Kidney (tissue), 14 donors: ENCODE results near the gene FAAP20. TPM values are rescaled to one million over a fixed set of nuclear protein-coding genes. Genes with fewer than 3 reads are reported as not detected.

Experiments used
- DNase-seq, 5 donors: peaks; one replicate each; pipeline ENCODE4 v3.0.0-alpha.2; 2013 to 2020
- FAIRE-seq: peaks from 2 replicates; lab custom pipeline; 2012; peaks lifted over from hg19 to GRCh38; lab: Jason Lieb, UNC
- H3K27ac ChIP-seq, 2 donors: one replicate each; pipeline ENCODE4 v1.7.0; 2013; ENCODE audit warnings: low read depth in 2 of 2, low read length in 2 of 2, inconsistent platforms in 1 of 2
- H3K27me3 ChIP-seq: one replicate; pipeline ENCODE4 v1.7.1; 2013; ENCODE audit warnings: low read length, inconsistent platforms; ENCODE audit not compliant: control insufficient read depth, insufficient read depth
- H3K36me3 ChIP-seq, 3 donors: one replicate each; pipeline versions ENCODE4 v1.7.0 to v1.7.1; 2013; ENCODE audit warnings: low read length in 3 of 3, control low read depth in 1 of 3, inconsistent platforms in 1 of 3; ENCODE audit not compliant: insufficient read depth in 3 of 3, control insufficient read depth in 2 of 3
- H3K4me1 ChIP-seq, 3 donors: one replicate each; pipeline versions ENCODE4 v1.7.0 to v1.7.1; 2013; ENCODE audit warnings: low read length in 3 of 3, inconsistent platforms in 1 of 3, low read depth in 1 of 3; ENCODE audit not compliant: control insufficient read depth in 2 of 3, insufficient read depth in 2 of 3
- H3K4me3 ChIP-seq, 3 donors: one replicate each; pipeline versions ENCODE4 v1.7.0 to v1.8.1; 2013; ENCODE audit warnings: low read length in 3 of 3, control low read depth in 1 of 3, inconsistent platforms in 1 of 3
- H3K9ac ChIP-seq, 3 donors: one replicate each; pipeline versions ENCODE4 v1.7.0 to v1.7.1; 2013; ENCODE audit warnings: low read length in 3 of 3, control low read depth in 1 of 3, inconsistent platforms in 1 of 3
- H3K9me3 ChIP-seq, 3 donors: one replicate each; pipeline versions ENCODE4 v1.7.0 to v1.7.1; 2013; ENCODE audit warnings: low read length in 3 of 3, control low read depth in 1 of 3, inconsistent platforms in 1 of 3; ENCODE audit not compliant: control insufficient read depth in 2 of 3, insufficient read depth in 1 of 3
- CTCF ChIP-seq: IDR thresholded peaks from 3 replicates; pipeline ENCODE4 v1.5.1; 2012; ENCODE audit warnings: mild to moderate bottlenecking, moderate library complexity, borderline replicate concordance; ENCODE audit not compliant: insufficient read depth; ENCODE audit errors: extremely low read depth
- intact Hi-C: fragments of 100-400 bp; cut with DNase I; formaldehyde crosslinking; loops from one replicate; pipeline ENCODE4 v1.11.1; 2022
- polyA plus RNA-seq: library from polyadenylated mRNA; stranded (reverse); fragments of 350-450 nt; fragmentation: Illumina TruSeq; extraction: RNeasy Lipid Tissue Mini Kit (QIAGEN cat#74804); gene quantifications from one replicate; pipeline ENCODE4 v1.2.3, GENCODE V29; 2014; ENCODE audit warnings: low read depth, low replicate concordance; ENCODE audit not compliant: insufficient read depth
- total RNA-seq: library from RNA; stranded (reverse); fragmentation: NEBNext Ultra II Directional; extraction: Animal tissue kit (Norgen Biotek cat#: 25700); gene quantifications from one replicate; pipeline ENCODE4 v1.2.1, GENCODE V29; 2021
- donor health status: control.
- donor health status: control.
- donor health status: control.
- donor health status: control.
- donor health status: control.
- donor health status: DM: yes; HTN: yes; CAD: no.
- donor health status: Normal renal cell carcinoma (clear cell type).

Gene FAAP20
- total and polyA plus RNA-seq, 2 donors from 2014 or later: 69.0 to 109 TPM

GRCh38 chr1:2212274-2212531 lies 17.6 kb upstream of the FAAP20 start:
- intact Hi-C loops: loop anchor here (10.0 kb wide), 1 partner anchor 103 kb away; no protein-coding TSS in a partner anchor
- Histone ChIP-seq H3K4me3 (peak overlapping the region in 1 of 3 donors; percentile 29), H3K9me3 (no peaks in the 10 kb centered on the region), H3K27me3 (no peaks in the 10 kb centered on the region), H3K4me1 (peaks cover 0 to 51% (median 39%) of the 10 kb centered on the region in 3 donors), H3K27ac (peak overlapping the region; percentile 96 to 97), H3K9ac (peak overlapping the region in 1 of 3 donors; percentile 69), H3K36me3 (no peaks in the 10 kb centered on the region)
- TF ChIP-seq CTCF: no peak
- DNase-seq (no peak), FAIRE-seq (no peak)

- no peak overlapping the region for H3K4me3 ChIP-seq
- H3K4me1 ChIP-seq: peaks cover 0 to 62% (median 51%) of the 10 kb centered on the region in 3 donors
- no peaks in the 10 kb centered on the region for H3K27me3 ChIP-seq
- H3K27ac ChIP-seq: no peak overlapping the region
- FAIRE-seq (no peak), DNase-seq (peak in 2 of 5 donors; percentile 66 to 76)
- TF ChIP-seq CTCF: no peak
- intact Hi-C loops: loop anchor here (10.0 kb wide), 1 partner anchor 104 kb away; no protein-coding TSS in a partner anchor
- no peaks in the 10 kb centered on the region for H3K36me3 ChIP-seq
- no peaks in the 10 kb centered on the region for H3K9me3 ChIP-seq
- no peak overlapping the region for H3K9ac ChIP-seq
Observed at GRCh38 chr1:2210786-2211185, 16.2 kb upstream of the FAAP20 start.

GRCh38 chr1:2210084-2210653 lies 15.6 kb upstream of the FAAP20 start:
- no peak overlapping the region for H3K9ac ChIP-seq
- DNase-seq: peak in 2 of 5 donors; percentile 71 to 76
- no peaks in the 10 kb centered on the region for H3K36me3 ChIP-seq
- intact Hi-C loops: loop anchor here (10.0 kb wide), 1 partner anchor 105 kb away; no protein-coding TSS in a partner anchor
- FAIRE-seq: no peak
- no peaks in the 10 kb centered on the region for H3K9me3 ChIP-seq
- peaks cover 0 to 67% (median 52%) of the 10 kb centered on the region in 3 donors for H3K4me1 ChIP-seq
- no peak for TF ChIP-seq CTCF
- H3K27me3 ChIP-seq: no peaks in the 10 kb centered on the region
- peak overlapping the region in 1 of 2 donors; percentile 65 for H3K27ac ChIP-seq
- H3K4me3 ChIP-seq: no peak overlapping the region
